ENCODE results near the gene NLGN4X. TPM values are rescaled to one million over a fixed set of nuclear protein-coding genes. Genes with fewer than 3 reads are reported as not detected.

The NLGN4X gene
- polyA plus RNA-seq, 3 donors: not detected

- no peak overlapping the region for H3K4me3 Mint-ChIP-seq
- Histone ChIP-seq H3K4me2 (replicated peaks; ENCODE audit: extremely low read depth, low read length, poor library complexity, severe bottlenecking) (no peak overlapping the region), H3K27me3 (ENCODE audit: control insufficient read depth in 2 of 2, insufficient read depth in 2 of 2, low read length in 2 of 2) (no peaks in the 10 kb centered on the region), H4K20me1 (ENCODE audit: insufficient read depth, low read length) (no peaks in the 10 kb centered on the region), H3K9ac (ENCODE audit: insufficient read depth, low read length, poor library complexity, severe bottlenecking) (no peak overlapping the region), H2AFZ (ENCODE audit: insufficient read depth, low read depth, low read length, poor library complexity, severe bottlenecking) (no peak overlapping the region), H3K27ac (ENCODE audit: low read depth in 1 of 2, low read length in 2 of 2) (no peak overlapping the region), H3K4me1 (ENCODE audit: control insufficient read depth in 1 of 2, insufficient read depth in 2 of 2, low read length in 2 of 2) (no peaks in the 10 kb centered on the region), H3K4me3 (replicated peaks in 1 of 3; ENCODE audit: low read depth in 2 of 3, low read length in 3 of 3) (no peak overlapping the region), H3K79me2 (ENCODE audit: insufficient read depth, low read length) (no peaks in the 10 kb centered on the region), H3K36me3 (replicated peaks in 1 of 2; ENCODE audit: control insufficient read depth in 1 of 2, insufficient read depth in 2 of 2, low read length in 2 of 2) (no peaks in the 10 kb centered on the region), H3K9me3 (replicated peaks in 1 of 2; ENCODE audit: control insufficient read depth in 1 of 2, insufficient read depth in 1 of 2, low read length in 2 of 2) (peaks cover 0 to 5% of the 10 kb centered on the region in 2 donors)
- no peak for DNase-seq
- peaks cover 0 to 4% (median 0%) of the 10 kb centered on the region in 3 donors for H3K27me3 Mint-ChIP-seq (ENCODE audit: low read depth in 3 of 3)
- peaks cover 0 to 6% (median 2%) of the 10 kb centered on the region in 7 donors for H3K9me3 Mint-ChIP-seq
- no peak for TF ChIP-seq CTCF (IDR thresholded peaks at IDR 0.05)
- no peaks in the 10 kb centered on the region for H3K4me1 Mint-ChIP-seq
- intact Hi-C loops (cut with micrococcal nuclease): no loop called here
- WGBS (ENCODE audit: insufficient coverage): no CpG with 5 or more reads among the region's 2 CpGs
- H3K36me3 Mint-ChIP-seq: no peaks in the 10 kb centered on the region
- no peak overlapping the region for H3K27ac Mint-ChIP-seq
These were observed 108.3 kb downstream of the NLGN4X start for GRCh38 chrX:6120329-6120728.

- peaks cover 0 to 2% (median 0%) of the 10 kb centered on the region in 3 donors for H3K27me3 Mint-ChIP-seq (ENCODE audit: low read depth in 3 of 3)
- TF ChIP-seq CTCF (IDR thresholded peaks at IDR 0.05): no peak
- H3K4me3 ChIP-seq (replicated peaks in 1 of 3; ENCODE audit: low read depth in 2 of 3, low read length in 3 of 3): no peak overlapping the region
- H3K27me3 ChIP-seq (ENCODE audit: control insufficient read depth in 2 of 2, insufficient read depth in 2 of 2, low read length in 2 of 2): no peaks in the 10 kb centered on the region
- H3K4me1 ChIP-seq (ENCODE audit: control insufficient read depth in 1 of 2, insufficient read depth in 2 of 2, low read length in 2 of 2): no peaks in the 10 kb centered on the region
- H2AFZ ChIP-seq (ENCODE audit: insufficient read depth, low read depth, low read length, poor library complexity, severe bottlenecking): no peak overlapping the region
- no peak for DNase-seq
- peaks cover 0 to 8% (median 3%) of the 10 kb centered on the region in 7 donors for H3K9me3 Mint-ChIP-seq
- H3K36me3 Mint-ChIP-seq: no peaks in the 10 kb centered on the region
- no peak overlapping the region for H3K4me2 ChIP-seq (replicated peaks; ENCODE audit: extremely low read depth, low read length, poor library complexity, severe bottlenecking)
- H3K79me2 ChIP-seq (ENCODE audit: insufficient read depth, low read length): no peaks in the 10 kb centered on the region
- no peak overlapping the region for H3K27ac ChIP-seq (ENCODE audit: low read depth in 1 of 2, low read length in 2 of 2)
- intact Hi-C loops (cut with micrococcal nuclease): no loop called here
- H3K36me3 ChIP-seq (replicated peaks in 1 of 2; ENCODE audit: control insufficient read depth in 1 of 2, insufficient read depth in 2 of 2, low read length in 2 of 2): no peaks in the 10 kb centered on the region
- no CpG with 5 or more reads among the region's 5 CpGs for WGBS (ENCODE audit: insufficient coverage)
- no peaks in the 10 kb centered on the region for H3K4me1 Mint-ChIP-seq
- no peaks in the 10 kb centered on the region for H3K9me3 ChIP-seq (replicated peaks in 1 of 2; ENCODE audit: control insufficient read depth in 1 of 2, insufficient read depth in 1 of 2, low read length in 2 of 2)
- no peak overlapping the region for H3K4me3 Mint-ChIP-seq
- H3K9ac ChIP-seq (ENCODE audit: insufficient read depth, low read length, poor library complexity, severe bottlenecking): no peak overlapping the region
- no peaks in the 10 kb centered on the region for H4K20me1 ChIP-seq (ENCODE audit: insufficient read depth, low read length)
- no peak overlapping the region for H3K27ac Mint-ChIP-seq
These were observed 133.2 kb downstream of the NLGN4X start for GRCh38 chrX:6095469-6095868.

Measured in CD14-positive monocyte (primary cell).